ENCODE data around the gene SLC31A2. TPM values are rescaled to one million over a fixed set of nuclear protein-coding genes. Genes with fewer than 3 reads are reported as not detected.

Gene SLC31A2
- total and polyA plus RNA-seq, 3 donors from 2014 or later: 38.8 to 42.4 (median 40.3) TPM

DNA sequence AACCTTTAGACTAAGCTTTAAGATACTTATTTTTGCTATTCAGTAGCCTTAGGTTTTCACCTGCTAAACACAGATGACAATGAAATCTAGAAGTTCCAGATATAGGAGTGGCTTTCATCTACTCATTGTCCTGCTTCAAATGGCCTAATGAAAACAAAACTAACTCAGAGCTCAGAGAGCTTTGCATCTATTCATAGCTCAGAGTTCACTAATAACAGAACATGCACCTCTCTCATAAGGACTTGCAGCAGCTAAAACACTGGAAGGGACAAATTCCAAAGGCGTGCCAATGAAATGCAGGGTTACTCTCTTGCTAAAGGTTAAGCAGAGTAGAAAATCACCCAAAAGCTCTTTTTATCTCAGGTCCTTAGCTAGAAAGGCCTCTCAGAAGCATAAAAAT, 29.0 kb downstream of the SLC31A2 start:
- Histone ChIP-seq H3K4me3 (no peak overlapping the region), H3K4me1 (no peaks in the 10 kb centered on the region), H3K9me3 (no peaks in the 10 kb centered on the region), H3K27me3 (no peaks in the 10 kb centered on the region), H3K36me3 (ENCODE audit: low read depth, missing control alignments) (no peaks in the 10 kb centered on the region), H3K27ac (no peak overlapping the region)
- no peak for DNase-seq
- intact Hi-C loops (cut with DNase I; ENCODE audit: low total_unique reads): no loop called here
- 30 to 86% methylated on average over 1 of the region's 1 CpG for WGBS, 2 donors
- no peak for TF ChIP-seq POLR2A (IDR thresholded peaks at IDR 0.05)

DNA sequence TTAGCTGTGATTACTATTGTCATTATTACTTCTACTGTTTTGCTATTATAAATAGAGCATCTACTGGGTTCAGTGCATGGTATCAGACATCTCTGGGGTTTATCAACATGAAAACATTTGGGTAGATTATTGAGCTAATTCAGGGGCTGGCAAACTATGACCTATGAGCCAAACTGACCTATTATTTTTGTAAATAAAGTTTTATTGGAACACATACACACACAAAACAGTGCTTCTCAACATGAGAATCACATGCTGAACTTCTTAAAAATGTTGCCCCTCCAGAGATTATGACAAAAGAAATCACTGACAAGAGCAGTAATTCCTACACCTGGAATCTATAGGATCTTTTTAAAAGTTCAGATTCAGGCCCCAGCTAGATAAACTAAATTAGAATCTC, 30.4 kb downstream of the SLC31A2 start:
- intact Hi-C loops (cut with DNase I; ENCODE audit: low total_unique reads): no loop called here
- Histone ChIP-seq H3K27me3 (no peaks in the 10 kb centered on the region), H3K4me1 (no peaks in the 10 kb centered on the region), H3K9me3 (no peaks in the 10 kb centered on the region), H3K27ac (no peak overlapping the region), H3K4me3 (no peak overlapping the region), H3K36me3 (ENCODE audit: low read depth, missing control alignments) (no peaks in the 10 kb centered on the region)
- DNase-seq: no peak
- TF ChIP-seq POLR2A (IDR thresholded peaks at IDR 0.05): no peak
- TF ChIP-seq, protein P1, sequence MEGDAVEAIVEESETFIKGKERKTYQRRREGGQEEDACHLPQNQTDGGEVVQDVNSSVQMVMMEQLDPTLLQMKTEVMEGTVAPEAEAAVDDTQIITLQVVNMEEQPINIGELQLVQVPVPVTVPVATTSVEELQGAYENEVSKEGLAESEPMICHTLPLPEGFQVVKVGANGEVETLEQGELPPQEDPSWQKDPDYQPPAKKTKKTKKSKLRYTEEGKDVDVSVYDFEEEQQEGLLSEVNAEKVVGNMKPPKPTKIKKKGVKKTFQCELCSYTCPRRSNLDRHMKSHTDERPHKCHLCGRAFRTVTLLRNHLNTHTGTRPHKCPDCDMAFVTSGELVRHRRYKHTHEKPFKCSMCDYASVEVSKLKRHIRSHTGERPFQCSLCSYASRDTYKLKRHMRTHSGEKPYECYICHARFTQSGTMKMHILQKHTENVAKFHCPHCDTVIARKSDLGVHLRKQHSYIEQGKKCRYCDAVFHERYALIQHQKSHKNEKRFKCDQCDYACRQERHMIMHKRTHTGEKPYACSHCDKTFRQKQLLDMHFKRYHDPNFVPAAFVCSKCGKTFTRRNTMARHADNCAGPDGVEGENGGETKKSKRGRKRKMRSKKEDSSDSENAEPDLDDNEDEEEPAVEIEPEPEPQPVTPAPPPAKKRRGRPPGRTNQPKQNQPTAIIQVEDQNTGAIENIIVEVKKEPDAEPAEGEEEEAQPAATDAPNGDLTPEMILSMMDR (IDR thresholded peaks at IDR 0.05): no peak

DNA sequence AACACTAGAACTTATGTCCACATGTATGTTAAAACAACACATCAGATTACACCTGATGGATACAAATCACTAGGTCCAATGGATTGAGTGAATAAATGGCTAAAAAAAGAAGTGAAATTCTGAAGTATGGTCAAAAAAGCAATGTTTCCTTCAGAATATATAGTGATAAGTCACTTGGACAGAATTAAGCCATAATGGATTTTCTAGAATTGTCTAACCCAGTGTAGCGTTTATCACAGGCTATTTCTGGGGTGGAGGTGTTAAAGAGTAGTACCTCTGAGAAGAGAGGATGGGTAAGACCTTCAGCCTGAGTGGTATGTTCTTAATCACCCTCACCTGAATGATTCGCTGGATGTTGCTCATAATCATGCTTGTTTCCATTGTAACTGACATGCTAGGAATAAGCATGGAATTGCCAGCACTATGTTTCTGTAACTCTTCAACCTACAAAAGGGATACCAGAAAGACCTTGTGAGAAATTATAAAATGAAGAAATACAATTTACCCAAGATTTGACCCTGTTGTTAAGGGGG, 33.2 kb downstream of the SLC31A2 start:
- Histone ChIP-seq H3K9me3 (no peaks in the 10 kb centered on the region), H3K36me3 (ENCODE audit: low read depth, missing control alignments) (no peaks in the 10 kb centered on the region), H3K27me3 (no peaks in the 10 kb centered on the region), H3K4me1 (no peaks in the 10 kb centered on the region), H3K27ac (no peak overlapping the region), H3K4me3 (no peak overlapping the region)
- no peak for DNase-seq
- WGBS, 2 donors: 90 to 93% methylated on average over 2 of the region's 2 CpGs
- no peak for TF ChIP-seq POLR2A (IDR thresholded peaks at IDR 0.05)
- TF ChIP-seq, protein P1 (IDR thresholded peaks at IDR 0.05): no peak
- intact Hi-C loops (cut with DNase I; ENCODE audit: low total_unique reads): no loop called here

DNA sequence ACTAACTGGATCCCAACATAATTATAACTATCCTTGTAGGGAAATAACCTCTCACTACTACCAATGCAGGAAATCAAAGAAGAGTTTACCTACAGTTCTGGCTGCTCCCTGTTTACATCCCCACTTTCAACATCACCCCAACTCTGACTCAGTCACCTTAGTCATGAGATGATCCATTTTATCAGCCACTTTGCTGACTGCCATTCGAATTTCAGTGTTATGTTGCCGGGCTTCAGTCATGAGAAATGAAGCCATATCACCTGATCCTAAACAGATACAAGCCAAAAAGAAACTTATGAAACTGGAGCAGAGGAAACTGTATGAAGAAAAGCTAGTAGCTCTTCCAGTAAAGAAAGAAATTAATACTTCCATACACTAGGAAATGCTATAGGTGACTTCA, 33.7 kb downstream of the SLC31A2 start:
- Histone ChIP-seq H3K27ac (no peak overlapping the region), H3K27me3 (no peaks in the 10 kb centered on the region), H3K9me3 (no peaks in the 10 kb centered on the region), H3K4me3 (no peak overlapping the region), H3K4me1 (no peaks in the 10 kb centered on the region), H3K36me3 (ENCODE audit: low read depth, missing control alignments) (no peaks in the 10 kb centered on the region)
- no peak for DNase-seq
- WGBS, 2 donors: 95 to 97% methylated on average over 2 of the region's 2 CpGs
- TF ChIP-seq POLR2A (IDR thresholded peaks at IDR 0.05): no peak
- TF ChIP-seq, protein P1 (IDR thresholded peaks at IDR 0.05): no peak
- intact Hi-C loops (cut with DNase I; ENCODE audit: low total_unique reads): no loop called here

DNA sequence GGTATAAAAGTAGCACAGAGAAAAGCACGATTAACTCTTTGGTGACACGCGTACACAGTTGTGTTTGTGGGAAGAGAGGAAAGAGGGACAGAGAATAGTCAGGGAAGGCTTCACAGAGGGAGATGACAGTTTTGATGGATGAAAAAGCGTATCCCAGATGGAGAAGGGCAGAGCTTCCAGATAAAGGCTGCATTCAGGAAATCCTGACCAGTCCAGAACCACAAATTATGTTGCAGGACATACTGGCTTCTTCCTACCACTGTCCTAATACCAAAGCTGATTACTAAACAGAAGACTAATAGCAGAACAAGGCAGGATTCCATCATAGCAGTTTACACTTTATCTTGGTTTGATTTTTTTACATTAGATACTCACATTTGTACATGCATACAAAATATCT, 34.5 kb downstream of the SLC31A2 start:
- DNase-seq: no peak
- Histone ChIP-seq H3K4me1 (no peaks in the 10 kb centered on the region), H3K27ac (no peak overlapping the region), H3K9me3 (no peaks in the 10 kb centered on the region), H3K4me3 (no peak overlapping the region), H3K36me3 (ENCODE audit: low read depth, missing control alignments) (no peaks in the 10 kb centered on the region), H3K27me3 (no peaks in the 10 kb centered on the region)
- 88 to 92% methylated on average over 4 of the region's 4 CpGs for WGBS, 2 donors
- intact Hi-C loops (cut with DNase I; ENCODE audit: low total_unique reads): no loop called here
- TF ChIP-seq, protein P1 (IDR thresholded peaks at IDR 0.05): no peak
- no peak for TF ChIP-seq POLR2A (IDR thresholded peaks at IDR 0.05)
